ENCODE data around the gene LRRC28.
A peak's percentile ranks its signal among the peaks of the same experiment; 100 is the strongest.

The LRRC28 gene

DNA sequence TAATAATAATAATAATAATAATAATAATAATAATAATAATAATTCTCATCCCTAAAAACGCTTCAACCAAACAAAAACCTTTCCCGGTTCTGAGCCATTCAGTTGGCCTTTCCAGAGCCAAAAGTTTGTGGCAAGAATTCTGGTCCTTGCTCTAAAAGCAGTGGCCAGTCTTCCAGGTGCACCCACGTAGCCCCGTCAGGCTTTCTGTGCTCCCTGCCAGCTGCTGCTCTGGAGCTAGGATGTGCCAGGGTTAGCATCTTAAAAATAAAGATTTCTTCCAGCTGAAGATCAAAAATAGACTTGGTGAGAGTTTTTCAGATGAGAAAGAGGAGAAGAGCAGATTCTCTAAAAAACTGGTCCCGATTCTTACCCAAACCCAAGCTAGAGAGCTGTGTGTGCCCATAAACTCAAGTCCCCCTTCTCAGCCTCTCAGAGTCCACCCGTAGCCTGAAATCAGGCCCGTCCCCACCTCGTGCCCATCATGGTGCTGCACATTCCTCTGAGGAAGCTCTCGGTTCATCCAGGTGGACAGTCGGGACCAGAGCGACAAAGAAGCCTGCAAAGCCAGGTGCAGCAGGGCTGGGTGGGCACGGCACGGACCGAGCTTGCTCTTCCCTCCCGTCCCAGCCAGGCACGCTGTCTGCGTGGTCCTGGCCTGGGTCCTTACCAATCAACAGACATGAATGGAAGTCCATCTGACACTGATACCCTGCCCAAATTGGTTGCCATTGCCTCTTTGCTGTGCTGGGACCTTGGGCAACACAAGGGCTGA, 155.6 kb downstream of the LRRC28 start:
- H3K27me3 ChIP-seq (ENCODE audit: low read depth, low read length) = no peaks in the 10 kb centered on the region
- H3K36me3 ChIP-seq (replicated peaks; ENCODE audit: low read depth, low read length) = no peaks in the 10 kb centered on the region
- H2AFZ ChIP-seq (ENCODE audit: low read depth, low read length) = no peak overlapping the region
- H3K79me2 ChIP-seq (ENCODE audit: low read length) = no peaks in the 10 kb centered on the region
- H3K4me3 ChIP-seq (ENCODE audit: low read length) = no peak overlapping the region
- no peak overlapping the region for H3K9ac ChIP-seq (ENCODE audit: low read length)
- H4K20me1 ChIP-seq (ENCODE audit: insufficient read depth, low read length) = no peaks in the 10 kb centered on the region
- no peaks in the 10 kb centered on the region for H3K4me1 ChIP-seq (ENCODE audit: low read length)
- no peaks in the 10 kb centered on the region for H3K9me3 ChIP-seq (ENCODE audit: insufficient read depth, low read length)
- no peak overlapping the region for H3K27ac ChIP-seq (ENCODE audit: low read length)
- TF ChIP-seq EZH2phosphoT487 (IDR thresholded peaks at IDR 0.05; ENCODE audit: low read depth) = no peak
- TF ChIP-seq, protein P1, sequence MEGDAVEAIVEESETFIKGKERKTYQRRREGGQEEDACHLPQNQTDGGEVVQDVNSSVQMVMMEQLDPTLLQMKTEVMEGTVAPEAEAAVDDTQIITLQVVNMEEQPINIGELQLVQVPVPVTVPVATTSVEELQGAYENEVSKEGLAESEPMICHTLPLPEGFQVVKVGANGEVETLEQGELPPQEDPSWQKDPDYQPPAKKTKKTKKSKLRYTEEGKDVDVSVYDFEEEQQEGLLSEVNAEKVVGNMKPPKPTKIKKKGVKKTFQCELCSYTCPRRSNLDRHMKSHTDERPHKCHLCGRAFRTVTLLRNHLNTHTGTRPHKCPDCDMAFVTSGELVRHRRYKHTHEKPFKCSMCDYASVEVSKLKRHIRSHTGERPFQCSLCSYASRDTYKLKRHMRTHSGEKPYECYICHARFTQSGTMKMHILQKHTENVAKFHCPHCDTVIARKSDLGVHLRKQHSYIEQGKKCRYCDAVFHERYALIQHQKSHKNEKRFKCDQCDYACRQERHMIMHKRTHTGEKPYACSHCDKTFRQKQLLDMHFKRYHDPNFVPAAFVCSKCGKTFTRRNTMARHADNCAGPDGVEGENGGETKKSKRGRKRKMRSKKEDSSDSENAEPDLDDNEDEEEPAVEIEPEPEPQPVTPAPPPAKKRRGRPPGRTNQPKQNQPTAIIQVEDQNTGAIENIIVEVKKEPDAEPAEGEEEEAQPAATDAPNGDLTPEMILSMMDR (IDR thresholded peaks at IDR 0.05; ENCODE audit: low read depth, low read length) = no peak
- no peak overlapping the region for H3K4me2 ChIP-seq (ENCODE audit: low read length)

DNA sequence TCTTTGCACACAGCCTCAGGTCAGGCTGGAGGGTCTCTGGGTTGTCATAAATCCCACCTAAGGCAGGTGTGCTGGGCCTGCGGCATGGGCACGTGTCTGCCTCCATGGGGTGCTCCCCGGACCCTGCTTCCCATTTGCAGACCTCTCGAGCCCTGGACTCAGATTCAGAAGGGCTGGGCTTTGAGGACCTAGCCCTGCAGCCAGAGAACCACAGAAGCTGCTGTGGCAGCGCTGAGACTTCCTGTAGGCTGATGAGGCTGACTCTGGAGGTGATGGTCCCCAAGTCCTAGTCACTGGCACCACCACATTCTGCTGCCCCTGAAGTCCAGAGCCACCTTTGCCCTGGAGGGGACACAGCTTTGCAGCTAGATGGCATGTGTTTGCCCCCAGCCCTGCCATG, 156.4 kb downstream of the LRRC28 start:
- H4K20me1 ChIP-seq (ENCODE audit: insufficient read depth, low read length) = no peaks in the 10 kb centered on the region
- no peak overlapping the region for H3K4me3 ChIP-seq (ENCODE audit: low read length)
- no peaks in the 10 kb centered on the region for H3K36me3 ChIP-seq (replicated peaks; ENCODE audit: low read depth, low read length)
- no peak overlapping the region for H3K4me2 ChIP-seq (ENCODE audit: low read length)
- no peak overlapping the region for H3K9ac ChIP-seq (ENCODE audit: low read length)
- H3K9me3 ChIP-seq (ENCODE audit: insufficient read depth, low read length) = no peaks in the 10 kb centered on the region
- TF ChIP-seq, protein P1 (IDR thresholded peaks at IDR 0.05; ENCODE audit: low read depth, low read length) = no peak
- TF ChIP-seq EZH2phosphoT487 (IDR thresholded peaks at IDR 0.05; ENCODE audit: low read depth) = no peak
- H3K27me3 ChIP-seq (ENCODE audit: low read depth, low read length) = no peaks in the 10 kb centered on the region
- H3K27ac ChIP-seq (ENCODE audit: low read length) = no peak overlapping the region
- no peaks in the 10 kb centered on the region for H3K4me1 ChIP-seq (ENCODE audit: low read length)
- H2AFZ ChIP-seq (ENCODE audit: low read depth, low read length) = no peak overlapping the region
- no peaks in the 10 kb centered on the region for H3K79me2 ChIP-seq (ENCODE audit: low read length)

DNA sequence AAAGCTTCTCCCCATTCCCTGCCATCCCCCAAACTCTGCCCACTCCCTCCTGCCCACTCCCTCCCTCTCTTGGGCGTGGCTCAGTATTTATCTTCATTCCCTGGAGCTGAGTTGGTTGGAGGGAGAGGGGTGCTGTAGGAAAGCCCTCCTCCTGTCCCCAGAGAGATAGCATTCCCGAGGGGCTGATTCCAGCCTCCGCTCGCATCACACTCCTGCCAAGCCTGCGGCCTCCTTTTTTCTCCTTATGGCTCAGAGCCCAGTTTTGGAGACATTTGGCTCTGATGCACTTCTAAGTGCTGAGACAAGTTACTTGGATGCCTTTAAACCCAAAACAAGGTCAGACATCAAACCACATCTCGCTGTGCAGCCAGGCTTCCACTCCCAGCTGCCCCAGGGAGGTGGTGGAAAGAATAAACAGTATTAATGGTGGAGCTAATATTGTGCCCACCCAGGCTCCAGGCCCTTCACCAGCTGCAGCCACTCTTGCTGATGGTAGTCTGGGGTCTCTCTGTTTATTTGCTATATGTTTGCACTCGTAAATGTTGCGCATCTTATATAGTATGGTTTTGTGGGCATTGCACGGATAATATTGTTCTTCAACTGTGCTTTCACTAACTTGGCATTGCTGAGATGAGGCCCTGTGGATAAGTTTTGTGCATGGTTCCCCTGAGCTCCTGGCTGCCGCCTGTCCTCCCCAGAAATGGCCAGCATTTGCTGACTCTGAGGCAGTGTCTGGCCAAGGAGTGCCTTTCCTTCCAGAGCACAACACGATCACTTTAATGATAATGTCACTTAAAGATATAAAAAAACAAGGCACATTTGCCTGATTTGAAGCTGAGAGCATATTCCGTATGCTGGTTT, 157.2 kb downstream of the LRRC28 start:
- Histone ChIP-seq H3K36me3 (replicated peaks; ENCODE audit: low read depth, low read length) (no peaks in the 10 kb centered on the region), H3K4me3 (ENCODE audit: low read length) (no peak overlapping the region), H4K20me1 (ENCODE audit: insufficient read depth, low read length) (no peaks in the 10 kb centered on the region), H3K27ac (ENCODE audit: low read length) (no peak overlapping the region), H3K79me2 (ENCODE audit: low read length) (no peaks in the 10 kb centered on the region), H3K9ac (ENCODE audit: low read length) (no peak overlapping the region), H2AFZ (ENCODE audit: low read depth, low read length) (no peak overlapping the region; the same call in 1 of the 2 replicates), H3K4me2 (ENCODE audit: low read length) (0 out of 2 replicates have a peak overlapping the region, but pooled peaks have one; percentile 18), H3K9me3 (ENCODE audit: insufficient read depth, low read length) (no peaks in the 10 kb centered on the region), H3K27me3 (ENCODE audit: low read depth, low read length) (no peaks in the 10 kb centered on the region), H3K4me1 (ENCODE audit: low read length) (no peaks in the 10 kb centered on the region)
- TF ChIP-seq, protein P1 (IDR thresholded peaks at IDR 0.05; ENCODE audit: low read depth, low read length) = no peak
- no peak for TF ChIP-seq EZH2phosphoT487 (IDR thresholded peaks at IDR 0.05; ENCODE audit: low read depth)

DNA sequence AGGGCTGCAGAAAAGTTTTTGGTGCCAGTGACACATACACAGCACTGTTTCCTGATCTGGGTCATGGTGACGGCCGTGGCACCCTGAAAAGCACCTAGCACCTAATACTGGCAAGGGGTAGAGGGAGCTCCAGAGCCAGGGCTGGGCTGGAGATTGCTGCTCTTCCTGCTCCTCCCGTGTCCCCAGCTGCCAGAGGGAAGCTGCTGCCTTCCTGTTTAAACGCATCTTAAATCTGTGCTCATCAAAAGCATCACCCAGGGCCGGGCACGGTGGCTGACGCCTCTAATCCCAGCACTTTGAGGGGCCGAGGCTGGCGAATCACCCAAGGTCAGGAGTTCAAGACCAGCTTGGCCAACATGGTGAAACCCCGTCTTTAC, 157.8 kb downstream of the LRRC28 start:
- Histone ChIP-seq H3K79me2 (ENCODE audit: low read length) (no peaks in the 10 kb centered on the region), H3K27me3 (ENCODE audit: low read depth, low read length) (no peaks in the 10 kb centered on the region), H3K4me2 (ENCODE audit: low read length) (0 out of 2 replicates have a peak overlapping the region, but pooled peaks have one; percentile 18), H3K9me3 (ENCODE audit: insufficient read depth, low read length) (no peaks in the 10 kb centered on the region), H3K36me3 (replicated peaks; ENCODE audit: low read depth, low read length) (no peaks in the 10 kb centered on the region), H3K4me3 (ENCODE audit: low read length) (no peak overlapping the region), H3K4me1 (ENCODE audit: low read length) (no peaks in the 10 kb centered on the region), H2AFZ (ENCODE audit: low read depth, low read length) (no peak overlapping the region; the same call in 1 of the 2 replicates), H3K9ac (ENCODE audit: low read length) (no peak overlapping the region), H4K20me1 (ENCODE audit: insufficient read depth, low read length) (no peaks in the 10 kb centered on the region), H3K27ac (ENCODE audit: low read length) (no peak overlapping the region)
- TF ChIP-seq, protein P1 (IDR thresholded peaks at IDR 0.05; ENCODE audit: low read depth, low read length) = peak; percentile 61
- no peak for TF ChIP-seq EZH2phosphoT487 (IDR thresholded peaks at IDR 0.05; ENCODE audit: low read depth)

Data from OCI-LY3 (cell line).